Urothelium cell line (cell line): ENCODE measurements around the gene BRSK2.

Source experiments
- DNase-seq: peaks from one replicate; pipeline ENCODE4 v3.0.0; 2011; ENCODE audit warnings: low spot score, mixed read lengths
- FAIRE-seq: peaks from 2 replicates; lab custom pipeline; 2011; peaks lifted over from hg19 to GRCh38; lab: Jason Lieb, UNC

The BRSK2 gene

DNA sequence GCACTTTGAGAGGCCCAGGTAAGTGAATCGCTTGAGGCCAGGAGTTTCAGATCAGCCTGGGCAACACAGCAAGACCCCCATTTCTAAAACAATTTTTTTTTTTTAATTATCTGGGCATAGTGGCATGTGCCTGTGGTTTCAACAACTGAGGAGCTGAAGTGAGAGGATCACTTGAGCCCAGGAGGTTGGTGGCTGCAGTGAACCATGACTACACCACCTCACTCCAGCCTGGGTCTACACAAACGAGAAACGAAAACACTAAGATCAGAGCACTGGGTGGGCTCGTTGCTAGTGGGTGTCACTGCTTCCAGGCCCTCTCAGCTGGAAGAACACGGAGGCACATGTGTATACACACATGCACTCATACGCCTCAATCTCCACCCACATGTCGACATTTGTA, 100.9 kb downstream of the BRSK2 start:
- FAIRE-seq: no peak
- no peak for DNase-seq

DNA sequence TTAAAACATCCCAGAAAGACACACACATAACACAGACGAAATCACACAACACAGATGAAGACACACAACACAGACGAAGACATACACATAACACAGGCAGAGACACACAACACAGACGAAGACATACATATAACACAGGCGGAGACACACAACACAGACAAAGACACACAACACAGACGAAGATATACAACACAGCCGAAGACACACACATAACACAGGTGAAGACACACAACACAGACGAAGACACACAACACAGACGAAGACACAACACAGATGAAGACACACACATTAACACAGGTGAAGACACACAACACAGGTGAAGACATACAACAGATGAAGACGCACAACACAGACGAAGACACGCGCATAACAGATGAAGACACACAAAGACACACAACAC, 101.6 kb downstream of the BRSK2 start:
- peak; percentile 92 for FAIRE-seq

GRCh38 chr11:1493650-1494244, 104.0 kb downstream of the BRSK2 start:
- FAIRE-seq: no peak
- no peak for DNase-seq

More for the DNA sequence above, 101.6 kb downstream of the BRSK2 start:
- DNase-seq: no peak

- FAIRE-seq (no peak), DNase-seq (no peak)
Observed at GRCh38 chr11:1494650-1495049, 104.9 kb downstream of the BRSK2 start.

DNA sequence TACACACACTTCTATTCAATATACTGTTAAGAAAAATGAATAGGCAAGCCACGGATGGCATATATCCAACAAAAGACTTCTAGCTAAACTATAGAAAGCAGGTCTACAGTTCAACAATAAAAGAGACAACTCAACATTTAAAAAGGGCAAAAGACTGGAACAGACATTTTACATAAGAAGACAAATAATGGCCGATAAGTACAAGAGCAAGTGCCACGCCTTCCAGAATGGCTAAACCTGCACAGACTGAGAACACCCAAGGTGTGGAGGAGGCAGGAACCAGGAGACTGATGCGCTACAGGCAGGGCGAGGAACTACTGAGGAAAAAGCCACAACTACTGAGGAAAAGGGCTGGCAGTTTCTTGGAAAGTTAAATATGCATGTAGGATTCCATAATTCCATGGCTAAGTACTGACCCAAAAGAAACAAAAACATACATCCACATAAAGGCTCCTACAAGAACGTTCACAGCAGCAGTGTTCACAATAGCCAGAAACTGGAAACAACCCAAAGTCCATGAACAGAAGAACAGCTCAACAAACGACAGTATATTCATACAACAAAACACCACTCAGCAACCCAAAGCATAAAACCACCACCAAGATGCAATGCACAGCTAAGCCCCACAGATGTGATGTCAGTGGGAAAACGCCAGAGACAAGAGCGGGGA, 106.5 kb downstream of the BRSK2 start:
- FAIRE-seq (no peak), DNase-seq (no peak)

DNA sequence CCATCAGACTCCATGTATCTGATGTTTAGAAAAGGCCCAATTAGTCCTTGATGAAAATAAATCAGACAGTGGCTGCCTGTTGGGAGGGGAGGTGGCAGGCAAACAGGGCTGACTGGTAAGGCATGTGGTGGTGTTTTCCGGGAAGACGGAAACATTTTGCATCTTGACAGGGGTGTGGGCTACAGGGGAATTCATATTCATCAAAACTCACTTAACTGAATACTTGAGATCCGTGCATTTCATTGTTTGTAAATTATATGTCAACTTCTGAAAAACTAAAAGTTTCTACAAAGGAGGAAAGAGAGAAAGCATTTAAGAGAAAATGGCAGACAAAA, 107.0 kb downstream of the BRSK2 start:
- FAIRE-seq (no peak), DNase-seq (no peak)

DNA sequence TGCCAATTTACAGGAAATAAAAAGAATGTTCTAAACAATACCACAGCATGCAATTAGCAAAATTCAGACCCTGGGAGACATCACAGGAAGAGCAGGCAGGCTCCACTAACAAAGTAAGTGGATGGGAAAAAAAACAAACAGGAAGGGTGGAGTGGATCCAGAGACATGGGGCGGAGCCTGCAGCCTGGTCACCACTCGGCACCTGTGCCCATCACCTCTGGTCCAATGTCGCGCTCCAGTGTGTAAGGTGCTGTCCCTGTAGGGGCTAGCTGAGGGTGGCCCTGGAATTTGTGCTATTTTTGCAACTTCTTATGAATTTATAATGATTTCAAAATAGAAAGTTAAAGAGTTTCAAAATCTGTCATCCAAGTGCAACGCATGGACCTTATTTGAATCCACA, 107.9 kb downstream of the BRSK2 start:
- DNase-seq (no peak), FAIRE-seq (no peak)

GRCh38 chr11:1498262-1498661, 108.5 kb downstream of the BRSK2 start:
- DNase-seq (no peak), FAIRE-seq (no peak)

- no peak for FAIRE-seq
- no peak for DNase-seq
Observed at GRCh38 chr11:1499261-1499890, 109.6 kb downstream of the BRSK2 start.

- DNase-seq (no peak), FAIRE-seq (no peak)
Observed at GRCh38 chr11:1499899-1500298, 110.2 kb downstream of the BRSK2 start.

- DNase-seq (no peak), FAIRE-seq (no peak)
Observed at GRCh38 chr11:1500466-1501420, 111.0 kb downstream of the BRSK2 start.

- no peak for FAIRE-seq
- no peak for DNase-seq
Observed at GRCh38 chr11:1501421-1502167, 111.9 kb downstream of the BRSK2 start.

- no peak for FAIRE-seq
- no peak for DNase-seq
Observed at GRCh38 chr11:1502168-1502953, 112.6 kb downstream of the BRSK2 start.

- DNase-seq (no peak), FAIRE-seq (no peak)
Observed at GRCh38 chr11:1502954-1503707, 113.4 kb downstream of the BRSK2 start.

GRCh38 chr11:1503708-1504104, 114.0 kb downstream of the BRSK2 start:
- no peak for DNase-seq
- FAIRE-seq: no peak

GRCh38 chr11:1504138-1504537, 114.4 kb downstream of the BRSK2 start:
- DNase-seq (no peak), FAIRE-seq (no peak)

DNA sequence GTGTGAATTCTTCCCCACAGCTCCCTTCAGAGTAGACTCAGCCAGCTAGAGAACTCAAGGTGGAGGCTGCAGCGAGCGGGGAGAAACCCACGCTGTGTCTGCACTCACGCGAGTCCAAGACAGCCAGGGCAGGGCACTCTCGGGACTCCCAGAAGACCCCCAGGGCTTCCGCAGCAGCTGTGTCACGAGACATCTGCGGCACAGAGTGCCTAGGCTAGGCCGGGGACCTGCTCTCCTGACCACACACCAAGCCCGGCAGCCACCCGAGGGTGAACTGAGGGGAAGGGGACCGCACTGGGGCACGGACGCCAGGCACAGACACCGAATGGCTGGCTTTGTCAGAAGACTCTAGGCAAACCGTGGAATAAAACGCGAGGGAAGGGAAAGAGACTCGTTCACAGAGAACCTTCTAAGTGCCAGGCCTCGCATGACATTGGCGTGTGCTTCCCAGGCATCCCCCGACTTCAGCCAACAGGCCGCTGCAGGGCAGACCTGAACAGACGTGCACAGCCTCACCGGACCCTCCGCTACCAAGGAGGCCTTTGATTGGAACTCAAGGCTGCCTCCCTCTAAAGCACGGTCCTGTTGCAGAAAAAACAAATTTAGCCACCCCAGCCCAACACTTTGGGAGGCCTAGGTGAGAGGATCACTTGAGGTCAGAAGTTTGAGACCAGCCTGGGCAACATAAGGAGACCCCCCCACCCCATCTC, 115.0 kb downstream of the BRSK2 start:
- DNase-seq: no peak
- FAIRE-seq: no peak

GRCh38 chr11:1505480-1505879, 115.7 kb downstream of the BRSK2 start:
- DNase-seq (no peak), FAIRE-seq (no peak)

DNA sequence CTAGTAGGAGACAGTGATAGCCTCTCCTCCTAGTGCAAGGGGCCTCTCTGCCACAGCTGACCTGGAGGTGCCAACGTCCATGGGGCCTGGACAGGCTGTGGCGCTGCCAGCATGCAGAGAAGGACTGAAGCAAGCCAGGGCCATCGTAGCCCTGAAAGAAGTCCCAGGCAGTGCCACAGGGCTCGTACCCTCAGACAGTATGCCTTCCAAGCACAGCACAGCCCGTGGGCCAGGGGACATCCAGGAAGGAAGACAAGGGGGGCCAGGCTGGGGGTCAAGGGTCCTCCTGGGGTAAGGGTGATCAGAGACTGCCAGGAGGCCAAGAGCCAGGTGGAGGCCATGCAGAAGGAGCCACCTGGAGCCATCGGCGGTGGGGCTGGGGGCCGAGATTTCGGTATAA, 117.2 kb downstream of the BRSK2 start:
- DNase-seq (no peak), FAIRE-seq (no peak)
